ENCODE results near the gene LRRC8E.
"Not testable (repeated sequence)": the region's sequence is repeated elsewhere in the genome, so short reads cannot be mapped to it uniquely, and the experiment has no call there.

The LRRC8E gene

DNA sequence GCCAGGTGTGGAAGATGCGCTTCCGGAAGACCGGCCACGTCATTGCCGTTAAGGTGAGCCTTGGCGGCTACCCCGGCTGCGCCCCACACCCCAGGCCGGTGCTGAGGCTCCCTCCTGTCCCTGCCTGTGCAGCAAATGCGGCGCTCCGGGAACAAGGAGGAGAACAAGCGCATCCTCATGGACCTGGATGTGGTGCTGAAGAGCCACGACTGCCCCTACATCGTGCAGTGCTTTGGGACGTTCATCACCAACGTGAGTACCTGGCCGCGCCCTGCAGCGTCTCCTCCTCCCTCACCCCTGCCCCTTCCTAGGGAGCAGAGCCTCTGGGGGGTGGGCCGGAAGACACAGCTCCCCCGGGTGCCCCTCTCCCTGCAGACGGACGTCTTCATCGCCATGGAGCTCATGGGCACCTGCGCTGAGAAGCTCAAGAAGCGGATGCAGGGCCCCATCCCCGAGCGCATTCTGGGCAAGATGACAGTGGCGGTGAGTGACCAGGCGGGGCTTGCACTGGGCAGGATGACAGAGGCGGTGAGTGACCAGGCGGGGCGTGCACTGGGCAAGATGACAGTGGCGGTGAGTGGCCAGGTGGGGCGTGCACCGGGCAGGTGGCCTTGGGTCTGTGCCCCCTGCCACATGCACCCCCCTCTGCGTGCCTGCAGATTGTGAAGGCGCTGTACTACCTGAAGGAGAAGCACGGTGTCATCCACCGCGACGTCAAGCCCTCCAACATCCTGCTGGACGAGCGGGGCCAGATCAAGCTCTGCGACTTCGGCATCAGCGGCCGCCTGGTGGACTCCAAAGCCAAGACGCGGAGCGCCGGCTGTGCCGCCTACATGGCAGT lies 22.2 kb downstream of the LRRC8E start:
- DNase-seq = no peak

DNA sequence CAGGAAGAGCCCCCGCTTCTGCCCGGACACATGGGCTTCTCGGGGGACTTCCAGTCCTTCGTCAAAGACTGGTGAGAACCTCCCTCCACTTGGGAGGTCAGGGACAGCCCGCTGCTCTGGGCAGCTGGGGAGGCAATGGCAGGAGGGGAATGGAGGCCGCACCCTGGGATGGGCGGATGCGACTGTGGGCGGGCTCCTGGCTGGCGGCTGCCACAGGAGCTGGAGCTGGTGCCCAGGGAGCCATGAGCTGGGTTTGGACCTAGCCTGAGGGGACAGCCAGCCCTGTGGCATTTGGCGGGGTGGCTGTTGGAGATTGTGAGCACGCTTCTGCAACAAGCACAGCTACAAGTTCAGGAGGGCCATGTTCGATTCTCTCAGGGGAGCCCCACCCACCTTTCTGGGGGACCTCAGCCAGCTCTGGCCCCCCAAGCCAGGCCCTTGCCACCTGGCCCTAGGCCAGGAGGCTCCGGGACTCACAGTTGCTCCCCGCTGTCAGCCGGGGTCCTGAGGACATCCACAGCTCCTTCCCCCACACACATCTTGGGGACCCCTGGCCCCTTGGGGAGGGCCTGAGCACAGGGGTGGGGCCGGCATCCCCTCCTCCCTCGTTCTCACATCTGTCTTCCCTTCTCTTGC lies 23.3 kb downstream of the LRRC8E start:
- no peak for DNase-seq

DNA sequence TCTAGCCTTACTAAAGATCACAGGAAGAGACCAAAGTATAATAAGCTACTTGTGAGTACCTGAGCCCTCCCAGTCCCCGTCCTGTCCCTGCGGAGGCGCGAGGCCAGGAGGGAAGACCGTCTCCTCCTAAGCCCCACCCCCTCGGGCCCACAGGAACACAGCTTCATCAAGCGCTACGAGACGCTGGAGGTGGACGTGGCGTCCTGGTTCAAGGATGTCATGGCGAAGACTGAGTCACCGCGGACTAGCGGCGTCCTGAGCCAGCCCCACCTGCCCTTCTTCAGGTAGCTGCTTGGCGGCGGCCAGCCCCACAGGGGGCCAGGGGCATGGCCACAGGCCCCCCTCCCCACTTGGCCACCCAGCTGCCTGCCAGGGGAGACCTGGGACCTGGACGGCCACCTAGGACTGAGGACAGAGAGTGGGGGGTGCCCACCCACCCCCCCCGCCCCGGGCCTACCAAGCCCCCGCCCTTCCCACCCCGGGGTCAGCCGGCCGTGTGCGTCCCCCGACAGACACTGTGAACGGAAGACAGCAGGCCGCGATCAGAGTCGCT lies 23.9 kb downstream of the LRRC8E start:
- no peak for DNase-seq

DNA sequence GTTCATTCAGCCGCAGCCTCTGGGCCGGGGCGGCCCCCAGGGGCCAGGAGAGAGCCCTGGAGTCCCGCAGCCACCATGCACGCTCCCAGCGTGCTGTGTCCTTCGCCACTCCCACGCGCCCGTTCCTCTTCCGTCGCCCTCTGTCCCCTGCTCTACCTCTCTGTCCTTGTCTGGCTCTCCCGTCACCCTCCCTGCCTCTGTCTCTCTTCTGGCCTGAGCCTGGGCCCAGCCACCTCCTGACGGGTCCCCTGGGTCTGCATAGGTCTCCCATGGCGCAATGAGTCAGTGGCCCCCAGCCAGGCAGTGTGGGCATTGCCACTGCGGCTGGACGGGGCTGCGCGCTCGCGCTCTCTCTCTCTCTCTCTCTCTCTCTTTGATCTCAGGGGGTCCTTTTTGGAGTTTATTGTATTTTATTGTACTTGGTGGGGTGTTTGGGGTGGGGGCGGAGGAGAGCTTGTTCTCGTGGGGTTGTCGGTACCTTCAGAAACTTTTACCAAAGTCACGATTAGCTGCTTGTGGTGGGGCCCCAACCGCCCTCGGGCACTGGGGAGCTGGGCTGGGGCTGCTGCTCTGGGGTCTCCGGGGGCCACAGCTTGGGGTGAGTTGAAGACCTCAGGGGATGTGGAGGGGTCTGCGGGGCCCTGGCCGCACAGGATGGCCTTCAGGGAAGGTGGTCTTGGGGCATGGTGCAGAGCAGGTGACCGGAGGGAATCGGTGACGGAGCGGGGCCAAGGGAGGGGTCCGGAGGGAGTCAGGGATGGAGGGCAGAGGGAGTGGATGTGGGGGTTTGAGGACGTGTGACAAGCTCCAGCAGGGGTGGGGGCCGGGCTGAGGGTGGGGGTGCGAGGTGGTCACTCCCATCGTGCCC lies 24.6 kb downstream of the LRRC8E start:
- DNase-seq = no peak

DNA sequence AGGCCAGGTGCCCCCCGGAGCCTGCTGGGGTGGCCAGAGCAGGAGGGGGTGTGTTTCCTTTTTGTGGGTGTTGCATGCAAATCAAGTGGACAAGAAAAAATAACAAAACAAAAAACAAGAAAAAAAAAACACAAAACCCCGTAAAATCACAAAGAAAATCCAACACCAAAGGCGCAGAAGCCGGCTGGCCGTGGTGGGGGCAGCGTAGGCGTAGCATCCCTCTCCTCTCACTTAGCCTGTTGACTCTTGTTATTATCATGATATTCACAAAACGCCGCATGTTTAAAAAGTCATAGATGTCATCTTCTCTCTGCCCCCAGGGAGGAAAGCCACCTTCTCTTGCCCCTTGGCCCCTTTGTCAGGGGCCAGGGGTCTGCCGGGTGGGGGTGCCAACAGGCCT lies 25.3 kb downstream of the LRRC8E start:
- no peak for DNase-seq

DNA sequence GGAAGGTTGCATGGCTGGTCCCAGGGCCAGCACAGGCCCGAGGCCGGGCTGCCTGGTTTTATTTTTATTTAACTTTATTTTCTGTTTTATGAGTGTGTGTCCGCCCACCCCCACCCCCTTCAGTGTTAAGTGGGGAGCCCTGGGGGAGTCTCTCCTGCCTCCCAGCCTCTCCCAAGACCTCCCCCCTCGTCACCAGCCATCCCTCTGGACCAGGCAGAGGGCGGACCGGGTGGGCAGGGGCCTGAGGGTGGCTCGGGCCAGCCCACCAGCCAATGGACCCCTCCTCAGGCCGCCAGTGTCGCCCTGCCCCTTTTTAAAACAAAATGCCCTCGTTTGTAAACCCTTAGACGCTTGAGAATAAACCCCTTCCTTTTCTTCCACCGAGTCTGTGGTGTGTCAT lies 25.8 kb downstream of the LRRC8E start:
- DNase-seq = no peak

DNA sequence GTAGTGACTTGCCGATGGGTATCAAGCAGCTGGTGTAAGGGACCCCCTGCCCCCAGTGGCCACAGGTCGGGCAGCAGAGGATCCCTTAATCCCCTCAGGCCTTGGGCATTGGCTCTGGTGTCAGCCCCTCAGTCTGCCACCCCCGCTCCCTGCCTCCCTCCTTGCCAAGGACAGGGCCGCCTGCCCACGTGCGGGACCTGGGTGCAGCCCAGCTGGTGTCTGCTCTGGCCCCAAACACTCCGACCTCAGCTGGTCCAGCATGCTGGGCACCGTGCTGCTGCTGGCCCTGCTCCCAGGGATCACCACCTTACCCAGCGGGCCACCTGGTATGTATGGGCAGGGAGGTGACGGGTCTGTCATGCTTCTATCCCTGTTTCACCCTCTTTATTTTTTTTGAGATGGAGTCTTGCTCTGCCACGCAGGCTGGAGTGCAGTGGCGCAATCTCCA lies 26.3 kb downstream of the LRRC8E start, which contains the start of gene TGFBR3L:
Gene TGFBR3L, plus strand, starts transcription at position 233 of the 448 bp plus-strand sequence.
- no peak for DNase-seq

DNA sequence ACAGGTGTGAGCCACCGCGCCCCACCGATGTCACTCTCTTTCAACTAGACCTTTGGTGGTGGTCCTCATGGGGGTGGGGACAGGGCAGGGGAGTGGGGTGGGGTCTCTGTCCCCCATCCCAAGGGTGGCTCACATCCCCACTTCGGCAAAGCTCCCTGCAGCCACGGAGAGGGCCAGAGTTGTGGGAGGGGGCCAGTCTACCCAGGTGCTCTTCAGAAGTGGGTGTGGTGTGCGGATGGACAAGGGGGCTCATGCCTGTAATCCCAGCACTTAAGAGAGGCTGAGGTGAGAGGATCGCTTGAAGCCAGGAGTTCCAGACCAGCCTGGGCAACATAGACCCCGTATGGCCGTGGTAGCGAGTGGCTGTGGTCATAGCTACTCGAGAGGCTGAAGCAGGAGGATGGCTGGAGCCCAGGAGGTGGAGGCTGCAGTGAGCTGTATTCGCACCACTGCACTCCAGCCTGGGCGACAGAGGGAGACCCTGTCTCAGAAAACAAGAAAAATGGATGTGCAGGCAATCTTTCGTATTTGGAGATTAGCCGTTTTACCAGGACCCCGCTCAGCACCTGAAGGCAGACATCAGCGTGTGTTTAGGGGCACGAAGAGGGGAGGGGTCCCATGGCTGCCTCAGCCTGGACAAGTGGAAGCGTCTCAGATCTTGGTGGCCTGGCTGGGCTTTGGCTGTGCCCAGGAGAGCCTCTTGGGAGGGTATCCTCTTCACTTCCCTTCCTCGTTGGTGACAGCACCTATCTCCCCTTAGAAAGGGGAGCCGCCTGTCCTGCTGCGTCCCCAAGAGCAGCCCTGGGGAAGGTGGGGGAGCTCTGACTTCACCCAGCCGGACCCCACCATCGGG lies 27.2 kb downstream of the LRRC8E start:
- DNase-seq = no peak

DNA sequence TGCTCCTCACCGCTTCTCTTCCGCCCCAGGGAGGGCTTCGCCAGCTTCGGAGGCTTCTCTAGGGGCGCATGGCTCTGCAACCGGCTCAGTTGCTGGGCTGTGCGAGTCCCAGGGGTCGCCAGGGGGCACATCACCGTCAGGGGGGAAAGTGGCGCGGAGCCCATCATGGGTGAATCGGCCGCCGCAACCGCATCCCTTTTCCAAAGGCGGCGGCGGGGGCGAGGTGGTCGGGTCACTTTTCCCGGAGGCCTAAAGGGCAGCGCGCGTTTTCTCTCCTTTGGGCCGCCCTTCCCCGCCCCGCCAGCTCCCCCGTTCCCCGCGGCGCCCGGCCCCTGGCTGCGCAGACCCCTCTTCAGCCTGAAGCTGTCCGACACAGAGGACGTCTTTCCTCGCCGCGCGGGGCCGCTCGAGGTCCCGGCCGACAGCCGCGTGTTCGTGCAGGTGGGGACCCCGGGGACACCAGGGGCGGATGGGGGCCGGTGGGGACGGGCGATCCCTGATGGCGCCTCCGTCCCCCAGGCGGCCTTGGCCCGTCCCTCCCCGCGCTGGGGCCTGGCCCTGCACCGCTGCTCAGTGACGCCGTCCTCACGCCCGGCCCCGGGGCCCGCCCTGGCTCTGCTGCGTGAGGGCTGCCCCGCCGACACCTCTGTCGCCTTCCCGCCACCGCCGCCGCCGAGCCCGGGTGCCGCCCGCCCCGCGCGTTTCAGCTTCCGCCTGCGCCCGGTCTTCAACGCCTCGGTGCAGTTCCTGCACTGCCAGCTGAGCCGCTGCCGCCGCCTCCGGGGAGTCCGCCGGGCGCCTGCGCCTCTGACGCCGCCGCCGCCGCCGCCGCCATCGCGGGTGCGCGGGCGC lies 28.0 kb downstream of the LRRC8E start:
- DNase-seq = peak; percentile 72

DNA sequence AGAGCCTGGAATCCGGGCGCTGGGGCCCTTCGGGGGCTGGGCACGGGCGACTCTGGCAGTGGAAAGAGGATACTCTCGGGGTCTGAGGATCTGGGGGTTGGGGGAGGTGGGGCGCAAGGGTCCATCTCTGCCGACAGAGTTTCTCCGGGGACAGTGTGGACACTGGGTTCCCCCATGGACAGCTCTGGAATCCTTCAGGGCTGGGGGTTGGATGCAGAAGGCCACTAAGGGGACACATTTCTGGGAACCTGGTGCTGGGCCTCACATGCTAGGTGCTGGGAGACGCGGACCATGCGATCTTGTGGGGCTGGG lies 28.6 kb downstream of the LRRC8E start:
- DNase-seq = no peak

DNA sequence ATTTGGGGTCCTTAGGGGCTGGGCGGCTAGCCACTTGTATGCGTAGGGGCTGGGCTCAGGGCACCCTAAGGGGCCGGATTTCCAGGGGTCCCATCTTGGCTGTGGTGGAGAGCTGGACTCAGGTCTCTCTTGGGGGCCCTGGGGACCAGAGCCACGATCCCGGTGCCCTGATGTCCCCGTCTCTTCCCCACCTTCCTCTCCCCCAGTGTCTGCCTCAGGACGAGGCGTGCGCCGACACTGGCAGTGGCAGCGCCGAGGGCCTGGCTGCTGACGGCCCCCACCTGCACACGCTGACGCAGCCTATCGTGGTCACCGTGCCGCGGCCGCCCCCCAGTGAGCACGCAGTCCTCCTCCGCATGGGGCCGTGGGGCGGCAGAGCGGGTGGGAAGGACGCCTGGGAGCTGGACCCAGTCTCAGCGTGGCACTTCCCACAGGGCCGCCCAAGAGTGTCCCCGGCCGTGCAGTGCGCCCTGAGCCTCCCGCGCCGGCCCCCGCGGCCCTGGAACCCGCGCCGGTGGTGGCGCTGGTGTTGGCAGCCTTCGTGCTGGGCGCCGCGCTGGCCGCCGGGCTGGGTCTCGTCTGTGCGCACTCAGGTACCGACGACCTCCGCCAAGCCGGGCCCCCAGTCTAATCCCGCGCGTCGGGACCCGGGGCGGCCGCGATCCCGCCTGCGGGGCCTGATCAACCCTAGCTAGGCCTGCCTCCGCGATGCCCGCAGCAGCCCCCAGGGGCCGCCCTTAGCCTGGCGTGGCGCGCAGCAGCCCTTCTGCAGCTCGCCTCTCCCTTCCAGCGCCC lies 29.2 kb downstream of the LRRC8E start:
- peak; percentile 59 for DNase-seq

DNA sequence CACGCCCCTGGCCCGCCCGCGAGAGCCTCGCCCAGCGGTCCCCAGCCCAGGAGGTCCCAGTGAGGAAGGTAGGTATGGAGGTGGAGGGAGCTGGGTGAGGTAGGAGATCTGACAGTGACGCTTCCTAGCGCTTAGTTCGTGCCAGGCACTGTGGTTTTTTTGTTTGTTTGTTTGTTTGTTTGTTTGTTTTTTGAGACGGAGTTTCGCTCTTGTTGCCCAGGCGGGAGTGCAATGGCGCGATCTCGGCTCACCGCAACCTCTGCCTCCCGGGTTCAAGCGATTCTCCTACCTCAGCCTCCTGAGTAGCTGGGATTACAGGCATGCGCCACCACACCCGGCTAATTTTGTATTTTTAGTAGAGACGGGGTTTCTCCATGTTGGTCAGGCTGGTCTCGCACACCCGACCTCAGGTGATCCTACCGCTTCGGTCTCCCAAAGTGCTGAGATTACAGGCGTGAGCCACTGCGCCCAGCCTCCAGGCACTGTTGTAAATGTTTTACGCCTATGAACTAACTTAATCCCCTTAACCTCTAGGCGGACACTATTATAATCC lies 29.8 kb downstream of the LRRC8E start:
- DNase-seq = not testable (repeated sequence)

DNA sequence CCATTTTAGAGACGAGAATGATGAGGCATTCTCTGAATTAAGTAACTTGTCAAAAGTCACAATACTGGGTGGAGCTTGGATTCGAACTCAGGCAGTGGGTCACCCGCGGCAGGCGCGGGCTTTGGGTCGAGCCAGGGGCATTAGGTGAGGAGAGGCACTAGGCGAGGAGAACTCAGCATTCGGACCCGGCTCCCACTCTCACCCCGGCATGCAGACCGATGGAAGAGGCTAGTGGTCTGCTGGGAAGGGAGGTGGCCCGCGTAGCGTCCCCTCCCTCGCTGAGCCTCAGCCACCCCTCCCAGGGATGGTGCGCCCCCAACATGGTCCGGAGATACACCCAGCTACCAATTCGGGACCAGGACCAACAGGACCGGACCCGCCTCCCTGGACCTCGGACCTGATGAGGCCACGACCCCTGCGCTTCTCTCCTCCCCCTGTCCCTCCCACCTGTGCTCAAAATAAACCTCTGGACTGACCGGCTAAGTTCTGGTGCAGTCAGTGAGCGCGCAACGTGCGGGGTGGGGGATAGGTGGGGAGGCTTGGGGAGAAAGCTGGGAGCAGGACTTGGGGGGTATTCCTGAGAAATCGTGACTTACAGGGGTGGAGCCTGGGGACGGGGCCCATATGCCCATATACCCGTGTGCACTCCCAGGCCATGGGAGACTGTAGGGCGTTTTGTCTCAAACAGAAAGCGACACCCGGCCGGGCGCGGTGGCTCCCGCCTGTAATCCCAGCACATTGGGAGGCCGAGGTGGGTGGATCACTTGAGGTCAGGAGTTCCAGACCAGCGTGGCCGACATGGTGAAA lies 30.5 kb downstream of the LRRC8E start:
- DNase-seq = no peak

DNA sequence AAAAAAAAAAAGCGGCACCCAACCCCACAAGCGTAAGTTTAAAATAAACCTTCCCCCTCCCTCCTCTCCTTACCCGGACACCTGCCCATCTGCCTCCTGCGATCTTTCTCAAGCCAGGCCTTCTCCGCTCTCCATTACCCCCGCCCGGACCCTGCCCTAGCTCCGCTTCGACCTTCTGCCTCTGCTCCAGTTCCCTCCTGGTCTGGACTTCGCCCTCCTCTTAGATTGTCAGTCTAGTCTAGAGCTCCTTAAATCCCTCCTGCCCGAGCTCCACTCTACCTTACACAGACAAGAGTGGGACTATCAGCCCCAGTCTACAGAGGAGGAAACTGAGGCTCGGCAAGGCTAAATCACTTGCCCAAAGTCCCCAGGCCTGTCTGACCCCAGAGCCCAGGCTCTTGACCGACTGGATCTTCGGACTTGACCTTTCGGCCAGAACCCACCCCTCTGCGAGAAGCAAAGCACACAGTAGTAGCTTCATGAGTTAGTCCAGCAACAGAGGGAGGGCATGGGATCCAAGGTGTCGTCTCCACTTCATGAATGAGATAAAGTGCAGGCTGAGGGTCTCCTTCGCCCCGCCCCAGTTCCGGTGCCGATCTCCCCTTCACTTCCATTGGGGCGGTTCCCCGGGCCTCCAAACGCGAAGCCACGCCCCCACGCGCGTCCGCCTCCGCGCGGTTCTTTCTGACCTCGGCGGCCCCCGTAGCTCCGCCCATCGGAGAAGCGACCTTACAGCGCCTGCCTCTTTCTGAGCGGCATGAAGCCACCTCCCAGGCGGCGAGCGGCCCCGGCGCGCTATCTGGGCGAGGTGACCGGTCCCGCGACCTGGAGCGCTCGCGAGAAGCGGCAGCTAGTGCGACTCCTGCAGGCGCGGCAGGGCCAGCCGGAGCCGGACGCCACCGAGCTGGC lies 31.6 kb downstream of the LRRC8E start, which contains the start of gene SNAPC2:
Gene SNAPC2, plus strand, starts transcription at position 729 of the 909 bp plus-strand sequence. Its CDS starts 29 bp downstream, at position 758.
- peak; percentile 96 for DNase-seq

DNA sequence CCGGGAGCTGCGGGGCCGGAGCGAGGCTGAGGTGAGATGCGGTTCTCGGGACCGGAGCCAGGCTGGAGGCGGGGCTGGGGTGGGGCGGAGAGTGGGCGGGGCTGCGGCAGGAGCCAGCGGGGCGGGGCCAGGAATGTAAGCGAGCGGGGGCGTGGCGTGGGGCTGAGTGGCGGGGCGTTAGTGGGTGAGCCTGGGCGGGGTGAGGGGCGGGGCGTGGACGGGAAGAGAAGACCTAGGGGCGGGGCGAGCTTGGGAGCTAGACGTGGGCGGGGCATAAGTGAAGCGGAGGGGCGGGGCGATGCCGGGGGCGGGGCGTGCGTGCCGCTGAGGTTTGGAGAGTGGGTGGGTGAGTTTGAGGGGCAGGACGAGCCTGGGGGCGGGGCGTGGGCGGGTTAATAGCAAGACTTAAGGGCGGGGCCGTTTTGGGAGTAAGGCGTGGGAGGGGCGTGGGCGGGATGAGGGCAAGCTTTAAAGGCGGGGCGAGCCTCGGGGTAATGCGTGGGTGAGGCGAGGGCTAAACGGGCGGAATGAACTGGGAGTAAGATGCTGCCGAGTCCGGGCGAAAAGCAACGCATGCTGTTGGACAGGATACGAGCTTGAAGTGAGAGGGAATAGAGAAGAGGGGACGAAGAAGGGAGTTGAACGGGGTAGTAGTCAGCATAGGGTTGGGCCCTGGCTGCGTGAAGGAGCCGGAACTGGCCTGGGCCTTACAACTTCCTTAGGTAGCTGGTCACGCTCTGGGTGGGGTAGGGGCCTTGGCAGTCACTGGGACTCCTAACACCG lies 32.4 kb downstream of the LRRC8E start:
- peak; percentile 99 for DNase-seq

DNA sequence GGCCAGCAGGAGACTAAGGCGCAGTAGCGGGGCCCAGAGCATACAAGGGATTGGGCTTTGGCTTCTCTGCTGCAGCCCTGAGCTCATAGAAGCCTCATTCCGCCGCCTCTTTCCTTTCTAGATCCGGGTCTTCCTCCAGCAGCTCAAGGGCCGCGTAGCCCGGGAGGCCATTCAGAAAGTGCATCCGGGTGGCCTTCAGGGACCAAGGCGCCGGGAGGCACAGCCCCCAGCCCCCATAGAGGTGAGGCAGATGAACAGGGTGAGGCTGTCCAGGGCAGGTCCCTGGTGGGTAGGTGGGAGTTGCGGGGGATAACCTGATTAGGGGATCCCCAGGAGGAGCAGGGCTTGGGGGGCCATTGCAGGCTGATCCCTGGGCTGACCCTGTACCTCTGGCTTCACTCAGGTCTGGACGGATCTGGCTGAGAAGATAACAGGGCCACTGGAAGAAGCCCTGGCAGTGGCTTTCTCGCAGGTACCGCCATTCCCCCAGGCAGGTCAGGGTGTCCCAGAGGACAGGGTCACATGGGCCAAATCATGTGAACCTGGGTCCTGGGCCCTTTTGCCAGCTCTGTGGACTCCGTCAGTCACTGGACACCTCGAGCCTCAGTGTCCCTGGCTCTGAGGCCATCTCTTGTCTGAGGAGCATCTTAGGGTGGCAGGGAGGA lies 33.1 kb downstream of the LRRC8E start:
- no peak for DNase-seq

Data from stimulated activated CD4-positive, alpha-beta T cell treated with anti-CD3 and anti-CD28 coated beads, Interleukin-1b, Interleukin-23, amount 100 ng/mL, for 48 hours (primary cell).